Lower lobe of right lung (tissue), 2 donors: ENCODE results near the gene ARHGAP40. TPM values are rescaled to one million over a fixed set of nuclear protein-coding genes. Genes with fewer than 3 reads are reported as not detected.

Experiments used
- ATAC-seq, 2 donors: fragments of 200-7000 bp; cut with Tn5 transposase; one replicate each; pipeline ENCODE4 v1.9.1; 2020 to 2022; ENCODE audit warnings: mild to moderate bottlenecking in 2 of 2, moderate library complexity in 2 of 2
- DNase-seq: peaks from one replicate; pipeline ENCODE4 v3.0.0-alpha.2; 2020
- H3K27ac ChIP-seq: fragments of 200-600 bp; one replicate; pipeline ENCODE4 v1.8.0; 2022
- H3K27me3 ChIP-seq: fragments of 200-600 bp; one replicate; pipeline ENCODE4 v1.8.0; 2022; ENCODE audit warnings: low read depth
- H3K36me3 ChIP-seq: fragments of 200-600 bp; one replicate; pipeline ENCODE4 v1.8.0; 2022; ENCODE audit warnings: mild to moderate bottlenecking
- H3K4me1 ChIP-seq: fragments of 200-600 bp; one replicate; pipeline ENCODE4 v1.8.0; 2022
- H3K4me3 ChIP-seq: fragments of 200-600 bp; one replicate; pipeline ENCODE4 v1.8.0; 2022; ENCODE audit warnings: mild to moderate bottlenecking
- H3K9me3 ChIP-seq: fragments of 200-600 bp; one replicate; pipeline ENCODE4 v1.8.0; 2022
- intact Hi-C: fragments of 100-400 bp; cut with DNase I; formaldehyde crosslinking; loops from one replicate; pipeline ENCODE4 v1.11.0; 2022
- total RNA-seq: library from RNA; stranded (reverse); fragmentation: NEBNext Ultra II Directional; extraction: Animal tissue kit (Norgen Biotek cat#: 25700); gene quantifications from one replicate; pipeline ENCODE4 v1.2.1, GENCODE V29; 2021
- TF ChIP-seq, protein P1 (sequence below): fragments of 200-600 bp; IDR thresholded peaks from one replicate; pipeline ENCODE4 v1.8.0; 2022; ENCODE audit warnings: antibody characterized with exemption, mild to moderate bottlenecking
- donor health status: DM: no; HTN: yes; CAD: no; lungs with severe emphysema.

ARHGAP40 gene
- total RNA-seq, 1 donor from 2014 or later = 0.83 TPM

DNA sequence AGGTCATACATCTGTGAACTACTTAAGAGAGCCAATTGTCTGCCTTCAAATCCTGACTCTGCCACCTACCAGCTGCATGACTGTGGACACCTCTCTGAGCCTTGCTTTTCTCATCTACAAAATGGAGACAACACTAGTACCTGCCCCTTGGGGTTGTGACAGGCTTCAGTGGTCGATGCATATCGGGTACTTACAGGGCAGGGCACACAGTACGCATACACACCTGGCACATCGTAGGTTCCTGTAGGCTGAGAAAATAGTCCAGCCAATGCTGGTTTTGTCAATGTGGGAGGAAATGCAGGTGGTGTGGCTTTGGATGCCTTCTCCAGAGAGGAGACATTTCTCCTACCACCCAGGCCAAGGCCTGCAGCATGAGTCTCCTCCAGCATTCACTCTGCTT lies 18.3 kb upstream of the ARHGAP40 start:
- Histone ChIP-seq H3K36me3 (peaks cover under 1% of the 10 kb centered on the region), H3K27me3 (peaks cover 10% of the 10 kb centered on the region), H3K4me3 (no peak overlapping the region), H3K9me3 (no peaks in the 10 kb centered on the region), H3K27ac (no peak overlapping the region), H3K4me1 (no peaks in the 10 kb centered on the region)
- ATAC-seq = no peak
- DNase-seq = no peak
- TF ChIP-seq, protein P1, sequence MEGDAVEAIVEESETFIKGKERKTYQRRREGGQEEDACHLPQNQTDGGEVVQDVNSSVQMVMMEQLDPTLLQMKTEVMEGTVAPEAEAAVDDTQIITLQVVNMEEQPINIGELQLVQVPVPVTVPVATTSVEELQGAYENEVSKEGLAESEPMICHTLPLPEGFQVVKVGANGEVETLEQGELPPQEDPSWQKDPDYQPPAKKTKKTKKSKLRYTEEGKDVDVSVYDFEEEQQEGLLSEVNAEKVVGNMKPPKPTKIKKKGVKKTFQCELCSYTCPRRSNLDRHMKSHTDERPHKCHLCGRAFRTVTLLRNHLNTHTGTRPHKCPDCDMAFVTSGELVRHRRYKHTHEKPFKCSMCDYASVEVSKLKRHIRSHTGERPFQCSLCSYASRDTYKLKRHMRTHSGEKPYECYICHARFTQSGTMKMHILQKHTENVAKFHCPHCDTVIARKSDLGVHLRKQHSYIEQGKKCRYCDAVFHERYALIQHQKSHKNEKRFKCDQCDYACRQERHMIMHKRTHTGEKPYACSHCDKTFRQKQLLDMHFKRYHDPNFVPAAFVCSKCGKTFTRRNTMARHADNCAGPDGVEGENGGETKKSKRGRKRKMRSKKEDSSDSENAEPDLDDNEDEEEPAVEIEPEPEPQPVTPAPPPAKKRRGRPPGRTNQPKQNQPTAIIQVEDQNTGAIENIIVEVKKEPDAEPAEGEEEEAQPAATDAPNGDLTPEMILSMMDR = no peak
- intact Hi-C loops = no loop called here

GRCh38 chr20:38584099-38584763 lies 17.4 kb upstream of the ARHGAP40 start:
- no peaks in the 10 kb centered on the region for H3K36me3 ChIP-seq
- DNase-seq (no peak), ATAC-seq (no peak)
- intact Hi-C loops = no loop called here
- no peaks in the 10 kb centered on the region for H3K4me1 ChIP-seq
- H3K27ac ChIP-seq = no peak overlapping the region
- no peak overlapping the region for H3K4me3 ChIP-seq
- peaks cover 10% of the 10 kb centered on the region for H3K27me3 ChIP-seq
- H3K9me3 ChIP-seq = no peaks in the 10 kb centered on the region
- TF ChIP-seq, protein P1 = no peak

DNA sequence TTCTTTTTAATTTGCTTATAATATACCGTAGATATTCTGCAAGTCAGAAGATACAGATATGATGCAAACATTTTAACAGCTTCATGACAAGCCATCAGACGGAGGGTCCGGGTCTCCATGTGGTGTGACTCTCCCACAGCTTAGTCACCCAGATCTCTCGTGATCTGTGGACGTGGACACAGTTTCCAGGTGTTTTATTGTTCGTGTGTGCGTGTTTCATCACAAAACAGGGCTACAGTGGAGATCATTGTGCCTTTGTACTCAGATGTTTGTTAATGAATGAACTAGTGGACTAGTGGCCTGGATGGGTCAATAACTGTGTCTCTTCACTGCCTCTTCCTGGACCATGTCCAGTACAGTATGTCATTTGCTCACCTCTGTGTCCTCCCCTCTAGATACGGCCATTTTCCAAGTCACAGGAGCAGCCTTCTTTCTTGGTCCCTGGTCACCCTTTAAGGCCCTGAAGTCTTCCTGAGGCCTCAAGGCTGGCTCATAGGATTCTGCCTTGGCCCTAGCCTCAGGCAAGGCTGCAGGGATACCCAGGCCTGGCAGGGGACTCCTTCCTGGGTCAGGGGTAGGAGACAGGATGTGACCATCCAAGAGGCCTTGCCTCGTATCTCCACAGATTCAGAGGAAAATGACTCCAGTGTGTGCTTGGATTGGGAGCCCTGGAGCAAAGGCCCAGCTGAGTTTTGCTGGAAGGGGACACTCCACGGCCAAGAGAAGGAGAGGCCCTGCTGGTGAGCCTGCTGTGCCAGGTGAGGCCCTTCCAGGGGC lies 16.0 kb upstream of the ARHGAP40 start:
- Histone ChIP-seq H3K4me1 (no peaks in the 10 kb centered on the region), H3K4me3 (no peak overlapping the region), H3K9me3 (no peaks in the 10 kb centered on the region), H3K27ac (no peak overlapping the region), H3K36me3 (no peaks in the 10 kb centered on the region), H3K27me3 (peaks cover 10% of the 10 kb centered on the region)
- TF ChIP-seq, protein P1 = no peak
- DNase-seq (no peak), ATAC-seq (no peak)
- intact Hi-C loops = no loop called here

DNA sequence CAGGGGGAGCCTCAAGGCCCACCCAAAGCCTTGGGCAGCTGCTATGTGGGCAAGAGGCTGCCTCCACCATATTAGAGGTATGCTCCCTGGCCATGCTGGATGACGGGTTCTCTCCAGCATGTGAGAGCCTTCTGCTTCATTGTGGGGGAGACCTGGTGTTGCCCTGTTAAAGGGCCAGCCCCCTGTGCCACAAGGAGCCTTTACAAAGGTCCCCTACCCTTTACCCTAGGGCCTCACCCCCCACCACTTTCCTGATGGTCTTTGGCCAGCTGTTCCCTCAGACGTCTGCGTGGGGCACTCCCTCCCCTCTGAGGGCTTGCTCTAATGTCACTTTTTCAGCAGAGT lies 15.5 kb upstream of the ARHGAP40 start:
- no peak overlapping the region for H3K4me3 ChIP-seq
- H3K27me3 ChIP-seq = peaks cover 10% of the 10 kb centered on the region
- no peaks in the 10 kb centered on the region for H3K9me3 ChIP-seq
- intact Hi-C loops = no loop called here
- no peaks in the 10 kb centered on the region for H3K36me3 ChIP-seq
- DNase-seq = no peak
- TF ChIP-seq, protein P1 = no peak
- no peak overlapping the region for H3K27ac ChIP-seq
- no peak for ATAC-seq
- H3K4me1 ChIP-seq = no peaks in the 10 kb centered on the region

GRCh38 chr20:38588303-38588702 lies 13.3 kb upstream of the ARHGAP40 start:
- ATAC-seq (no peak), DNase-seq (no peak)
- intact Hi-C loops = no loop called here
- H3K27ac ChIP-seq = no peak overlapping the region
- no peaks in the 10 kb centered on the region for H3K4me1 ChIP-seq
- peaks cover 10% of the 10 kb centered on the region for H3K27me3 ChIP-seq
- no peaks in the 10 kb centered on the region for H3K9me3 ChIP-seq
- H3K4me3 ChIP-seq = no peak overlapping the region
- TF ChIP-seq, protein P1 = no peak
- no peaks in the 10 kb centered on the region for H3K36me3 ChIP-seq
